Activated CD4-positive, CD25-positive, alpha-beta regulatory T cell (primary cell): ENCODE results near the gene TRA2B.
A peak's percentile ranks its signal among the peaks of the same experiment; 100 is the strongest.

Source experiments
- DNase-seq, 4 experiments: peaks; one replicate each; lab custom pipeline; 2025; lab: John Stamatoyannopoulos, UW

The TRA2B gene

DNA sequence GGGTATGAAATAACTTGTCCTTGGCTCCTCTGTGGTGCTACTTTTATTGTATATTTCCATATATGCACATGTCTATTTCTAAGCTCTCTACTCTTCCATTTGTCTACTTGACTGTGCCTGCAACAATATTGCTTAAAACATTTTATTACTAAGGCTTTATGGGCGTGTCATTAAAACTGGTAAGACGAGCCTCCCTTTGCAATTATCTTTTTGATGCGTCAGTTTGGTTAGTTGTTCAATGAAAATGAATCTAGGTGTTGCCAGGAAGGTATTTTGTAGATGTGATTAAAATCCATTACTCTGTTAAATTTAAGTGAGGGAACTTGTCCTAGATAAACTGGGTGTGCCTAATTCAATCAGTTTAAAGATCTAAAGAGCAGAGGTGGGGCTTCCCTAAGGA, 12.9 kb upstream of the TRA2B start:
- DNase-seq = no peak

DNA sequence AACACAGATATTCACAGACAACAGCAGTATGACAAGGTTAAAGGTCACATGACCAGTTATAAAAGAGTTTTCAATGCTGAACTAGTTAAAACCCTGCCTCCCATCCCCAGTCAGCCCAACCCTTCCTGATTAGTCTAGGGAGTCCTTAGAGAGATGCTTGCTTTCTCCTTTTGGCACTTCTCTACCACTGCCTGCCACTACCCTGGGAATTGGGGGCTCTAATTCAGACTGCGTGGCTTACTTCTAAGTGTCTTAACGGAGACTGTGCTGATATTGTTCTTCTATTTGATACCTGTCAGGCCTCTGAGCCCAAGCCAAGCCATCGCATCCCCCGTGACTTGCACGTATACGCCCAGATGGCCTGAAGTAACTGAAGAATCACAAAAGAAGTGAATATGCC, 11.7 kb upstream of the TRA2B start:
- DNase-seq = no peak

DNA sequence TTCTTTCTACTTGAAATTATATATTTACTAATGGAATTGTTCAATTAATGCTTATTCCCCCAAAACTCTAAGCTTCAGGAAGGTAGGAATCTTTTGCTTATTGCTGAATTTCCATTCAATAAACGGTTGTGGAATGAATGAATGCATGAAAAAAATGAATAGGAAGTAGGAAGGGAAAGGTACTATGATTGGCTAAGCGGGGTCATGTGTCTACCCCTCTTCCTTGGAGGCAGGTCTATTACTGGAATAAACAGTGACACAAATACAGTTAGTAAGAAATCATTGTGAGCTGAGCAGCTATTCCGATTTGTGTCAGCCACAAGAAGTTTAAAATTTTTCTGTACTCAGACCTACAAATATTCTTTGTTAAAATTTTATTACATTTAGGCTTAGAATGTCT, 10.5 kb upstream of the TRA2B start:
- no peak for DNase-seq

DNA sequence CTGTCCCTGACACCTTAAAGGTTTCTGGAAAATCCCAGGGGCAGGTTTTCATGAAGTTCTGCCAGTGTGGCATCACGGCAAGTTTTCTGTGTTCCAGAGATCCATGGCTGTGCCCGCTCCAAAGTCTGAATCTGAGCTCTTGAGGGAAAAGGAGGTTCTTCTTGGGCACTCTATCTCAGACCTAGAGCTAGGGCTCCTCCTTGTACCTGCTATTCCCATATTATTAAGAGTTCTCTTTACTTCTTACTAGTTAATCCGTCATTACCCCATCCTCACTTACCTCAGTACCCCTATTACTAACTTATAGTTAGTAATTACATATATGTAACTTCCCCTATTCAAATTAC, 5.9 kb upstream of the TRA2B start:
- no peak for DNase-seq

DNA sequence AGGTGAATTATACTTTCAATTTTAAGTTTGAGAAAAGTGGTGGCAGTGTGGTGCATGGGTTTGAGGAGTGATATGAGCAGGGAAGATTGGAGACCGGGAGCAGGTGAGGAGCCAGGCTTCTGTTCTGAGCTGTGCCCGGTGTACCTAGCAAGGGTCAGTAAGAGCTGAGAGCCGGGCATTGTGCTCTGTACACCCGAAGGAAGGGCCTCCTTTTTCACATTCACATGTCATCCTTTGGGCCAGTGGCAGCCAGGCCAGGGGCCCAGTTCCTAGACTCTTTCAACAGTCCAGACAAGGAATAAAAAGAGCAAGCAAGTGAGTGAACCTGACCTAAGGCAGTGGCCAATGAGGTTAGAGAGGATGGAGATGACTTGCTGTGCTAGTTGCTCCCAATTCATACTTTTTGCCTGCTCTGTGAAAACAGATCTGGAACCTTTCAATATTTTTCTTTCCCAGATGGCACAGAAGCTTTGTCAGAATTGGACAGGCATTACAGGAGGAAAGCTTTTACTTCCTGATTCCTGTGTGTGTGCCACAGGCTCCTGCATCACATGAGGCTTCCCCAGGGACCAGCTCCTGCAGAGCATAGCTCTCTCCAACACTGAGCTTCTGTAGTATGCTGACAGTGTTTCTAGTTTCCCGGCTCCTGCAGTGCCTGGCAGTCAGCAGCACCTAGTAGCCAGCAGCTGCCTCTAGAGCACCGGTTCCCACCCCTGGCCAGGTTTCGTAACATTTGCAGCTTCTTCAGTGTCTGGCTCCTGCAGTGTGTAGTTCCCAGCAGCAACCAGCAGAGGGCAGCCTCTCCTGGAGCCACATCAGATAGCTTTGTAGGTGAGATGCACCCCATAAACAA, 5.3 kb upstream of the TRA2B start:
- DNase-seq = peak; percentile 56 to 74 (median 62)

DNA sequence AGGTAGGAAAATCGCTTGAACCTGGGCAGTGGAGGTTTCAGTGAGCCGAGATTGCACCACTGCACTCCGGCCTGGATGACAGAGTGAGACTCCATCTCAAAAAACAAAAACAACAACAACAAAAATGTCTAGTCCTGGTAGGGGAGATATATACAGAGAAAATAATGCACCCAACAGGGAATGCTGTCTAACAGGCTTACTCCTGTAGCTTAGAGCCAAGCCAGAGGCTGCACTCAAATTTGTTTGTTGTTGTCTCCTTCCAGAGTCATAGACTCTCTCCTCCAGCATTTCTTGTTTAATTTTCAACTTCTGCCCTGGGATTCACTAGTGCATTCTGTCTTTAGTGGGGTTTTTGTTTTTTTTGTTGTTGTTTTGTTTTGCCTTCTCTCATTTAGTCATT, 4.6 kb upstream of the TRA2B start:
- DNase-seq = no peak

DNA sequence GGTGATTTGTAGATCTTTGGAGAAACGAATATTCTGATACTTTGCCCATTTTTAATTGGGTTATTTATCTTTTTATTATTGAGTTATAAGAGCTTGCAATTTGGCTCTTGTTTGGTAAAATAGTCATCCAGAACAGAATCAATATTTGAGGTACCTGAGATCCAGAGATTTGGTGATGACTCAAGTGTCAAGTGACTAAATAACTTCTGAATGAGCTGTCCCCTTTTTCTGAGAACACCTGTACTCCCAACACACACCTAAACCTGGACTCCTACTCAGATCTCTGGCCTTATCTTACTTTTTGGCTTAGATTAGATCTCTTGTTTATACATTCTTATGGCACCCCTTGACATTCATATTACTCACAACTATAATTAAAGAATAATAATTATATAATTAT, 3.1 kb upstream of the TRA2B start:
- no peak for DNase-seq

DNA sequence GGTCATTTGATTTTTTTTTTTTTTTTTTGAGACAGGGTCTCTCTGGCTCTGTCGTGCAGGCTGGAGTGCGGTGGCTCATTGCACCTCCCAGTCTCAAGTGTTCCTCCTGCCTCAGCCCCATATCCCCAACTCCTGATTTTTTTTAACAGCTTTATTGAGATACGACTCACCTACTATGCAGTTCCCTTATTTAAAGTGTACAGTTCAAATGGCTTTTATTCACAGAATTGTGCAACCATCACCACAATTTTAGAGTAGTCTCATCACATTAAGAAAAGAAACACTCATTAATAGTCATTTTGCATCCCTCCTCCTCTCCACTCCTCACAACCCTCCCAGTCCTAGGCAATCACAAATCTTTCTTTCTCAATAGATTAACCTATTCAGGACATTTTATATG, 1.9 kb upstream of the TRA2B start:
- no peak for DNase-seq

DNA sequence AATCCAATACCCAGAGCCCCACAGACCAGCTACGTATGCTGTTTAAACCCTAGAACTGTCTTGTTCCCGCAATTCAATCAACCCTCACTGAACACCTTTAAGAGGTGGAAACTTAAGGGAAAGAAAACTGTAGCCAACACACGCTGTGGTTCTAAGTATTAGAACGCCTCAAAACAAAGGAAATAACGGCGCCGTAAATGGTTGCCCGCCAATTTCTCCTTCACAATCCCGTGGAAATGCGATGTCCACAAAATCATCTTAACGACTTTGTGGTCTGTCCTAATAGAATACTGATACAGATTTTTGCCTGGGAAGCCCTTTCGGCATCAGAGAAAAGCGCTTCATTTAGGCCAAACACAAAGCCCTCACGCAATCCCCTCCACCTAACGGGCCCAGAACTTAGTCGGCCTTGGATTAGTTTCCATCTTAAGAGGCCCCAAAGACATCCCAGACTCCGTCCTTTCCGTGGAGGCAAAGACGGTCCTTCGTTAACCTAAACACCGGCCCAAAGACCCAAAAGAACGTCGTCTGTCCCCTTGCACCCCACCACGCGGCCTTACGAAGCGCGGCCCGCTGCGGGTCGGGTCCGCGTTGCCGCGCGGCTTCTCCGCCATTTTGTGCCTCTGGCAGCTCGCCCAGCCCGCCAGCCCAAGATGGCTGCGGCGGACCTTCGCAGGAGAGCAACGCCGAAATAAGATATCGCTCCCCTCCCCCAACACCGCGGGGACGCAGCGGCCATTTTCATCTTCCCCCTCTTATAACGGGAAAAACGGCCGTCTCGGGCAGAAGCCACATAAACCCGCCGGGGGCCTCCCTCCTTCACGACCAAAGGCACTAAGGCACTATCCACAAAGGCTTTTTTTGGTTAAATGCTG, 763 bp downstream of the TRA2B start:
- DNase-seq = peak; percentile 67 to 78 (median 74)

DNA sequence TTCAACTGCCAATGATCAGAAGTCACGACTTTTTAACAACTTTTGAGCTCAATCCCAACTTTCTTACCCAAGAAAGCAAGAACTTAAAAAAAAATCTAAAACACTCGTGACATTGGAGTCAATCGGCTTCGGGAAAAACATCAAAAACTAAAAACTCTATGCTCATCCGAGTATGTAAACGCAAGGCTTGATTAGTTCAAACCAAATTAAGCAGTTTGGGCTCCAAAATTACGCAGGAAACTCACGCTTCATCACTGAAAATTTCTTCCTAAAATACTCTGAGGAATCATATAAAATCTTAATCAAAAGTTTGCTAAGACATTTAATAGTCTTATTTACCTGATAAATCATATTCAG, 1.6 kb downstream of the TRA2B start:
- DNase-seq = no peak

DNA sequence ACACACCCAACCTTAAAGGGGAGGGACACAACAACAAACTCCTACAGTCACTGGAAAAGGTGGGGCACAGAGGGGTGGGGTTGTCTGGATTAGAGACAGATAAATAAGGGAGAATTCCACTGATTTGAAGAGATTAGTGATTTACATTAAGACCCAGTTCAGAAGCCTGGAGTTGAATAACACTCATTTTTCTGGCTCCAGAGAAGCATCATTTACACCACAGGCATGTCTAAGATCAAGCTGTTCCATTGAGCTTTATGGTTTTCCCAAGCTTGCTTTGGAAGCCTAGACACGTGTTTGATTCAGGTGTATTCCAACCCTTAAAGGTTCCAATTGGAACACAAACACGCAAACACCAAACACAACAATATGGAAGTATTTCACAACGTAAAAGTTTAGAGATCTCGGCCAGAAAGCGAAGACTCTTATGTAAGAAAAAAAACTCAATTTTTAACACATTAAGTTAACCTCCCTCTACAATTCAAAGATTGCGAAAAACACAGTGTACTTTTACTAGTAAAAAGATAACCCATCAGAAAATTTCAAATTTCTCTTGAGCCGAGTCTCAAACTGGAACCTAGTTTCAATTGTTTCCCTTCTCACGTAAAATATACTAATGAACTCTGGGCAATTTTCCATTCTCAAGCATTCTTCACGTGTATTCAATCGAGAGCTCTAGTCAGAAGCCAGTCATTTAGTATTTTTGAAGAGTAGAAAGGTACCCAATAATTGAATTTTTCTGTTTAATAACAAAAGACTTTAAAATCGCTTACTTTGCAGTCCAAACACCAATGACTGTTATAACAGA, 2.1 kb downstream of the TRA2B start:
- DNase-seq = no peak

DNA sequence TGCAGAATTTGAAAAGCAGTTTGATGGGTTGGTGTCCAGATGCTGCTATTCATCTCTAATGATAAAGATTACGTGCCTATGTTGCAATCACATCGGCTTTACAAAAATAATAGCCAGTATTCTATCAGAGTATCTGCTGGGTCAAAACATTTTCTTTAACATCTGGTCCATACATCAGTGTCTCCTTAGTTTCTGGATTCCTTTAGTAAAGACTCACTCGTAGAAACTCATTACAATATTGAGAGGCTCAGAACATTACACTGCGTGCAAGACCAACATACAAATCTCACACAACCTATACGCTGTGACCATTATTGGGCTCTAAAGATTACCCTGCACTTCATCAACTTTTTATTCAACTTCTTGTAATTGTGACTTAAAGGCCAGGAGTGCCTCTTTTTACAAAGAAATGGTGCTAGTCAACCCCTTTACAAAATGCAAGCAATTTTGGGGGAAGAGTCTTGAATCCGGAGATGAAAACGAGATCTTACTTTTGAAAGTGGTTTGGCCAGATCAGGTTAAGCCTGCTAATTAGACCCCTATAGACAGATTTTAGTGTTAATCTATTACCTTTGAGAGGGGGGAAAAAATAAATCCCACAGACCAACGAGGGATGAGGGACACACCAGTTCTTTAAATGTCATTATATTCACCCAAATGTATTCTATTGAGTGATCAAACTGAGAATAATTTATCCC, 2.9 kb downstream of the TRA2B start:
- no peak for DNase-seq

DNA sequence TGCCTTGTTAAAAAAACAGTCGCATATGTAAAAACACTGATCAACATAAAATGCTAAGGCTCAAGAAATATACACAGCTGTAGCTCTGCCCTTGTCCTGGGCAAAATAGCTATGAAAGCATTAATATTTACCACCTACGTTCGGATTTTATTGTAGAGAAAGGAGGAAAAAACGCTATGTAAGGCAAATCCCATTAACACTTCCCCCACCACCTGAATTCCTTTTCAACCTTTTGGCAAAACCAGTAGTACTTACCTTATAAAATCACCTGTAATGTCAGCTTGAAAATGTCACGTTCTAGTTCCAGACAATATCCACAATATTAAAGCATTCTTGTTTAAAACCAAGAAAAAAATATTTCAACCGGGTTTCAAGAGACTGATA, 3.6 kb downstream of the TRA2B start:
- no peak for DNase-seq

DNA sequence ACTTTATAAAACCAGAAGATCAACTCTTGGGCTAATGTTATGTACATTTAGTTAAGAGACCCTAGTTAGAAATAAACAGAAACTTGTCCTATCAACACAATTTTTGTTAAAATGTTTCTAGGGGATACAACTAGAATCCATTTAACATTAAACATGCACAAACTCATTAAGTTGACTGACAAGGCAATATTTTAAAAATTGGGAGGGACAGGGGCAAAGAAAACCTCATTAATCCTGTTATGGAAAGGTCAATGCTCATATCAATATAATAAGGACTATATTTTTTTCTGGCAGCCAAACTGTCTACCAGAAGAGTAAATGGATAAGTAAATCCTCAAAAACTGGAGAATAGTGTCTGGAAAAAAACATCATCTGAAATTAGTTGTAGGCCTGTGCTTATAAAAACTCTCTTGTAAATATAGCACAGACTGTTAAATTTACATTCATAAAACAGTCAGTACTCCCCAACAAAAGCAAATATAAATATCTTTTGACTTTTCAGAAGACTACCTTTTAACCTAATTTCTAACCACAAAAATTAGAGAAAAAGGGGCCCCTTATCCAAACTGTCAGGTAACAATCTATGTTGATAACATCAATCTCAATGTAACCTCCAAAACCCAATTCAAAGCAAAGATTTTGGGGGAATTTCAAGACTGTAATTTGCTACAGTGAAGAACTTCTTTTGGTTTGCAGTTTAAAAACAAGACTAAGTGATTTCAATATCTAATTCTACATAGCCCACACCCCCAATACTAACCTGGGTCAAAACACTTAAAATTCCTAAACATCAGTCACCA, 4.2 kb downstream of the TRA2B start:
- DNase-seq = no peak

DNA sequence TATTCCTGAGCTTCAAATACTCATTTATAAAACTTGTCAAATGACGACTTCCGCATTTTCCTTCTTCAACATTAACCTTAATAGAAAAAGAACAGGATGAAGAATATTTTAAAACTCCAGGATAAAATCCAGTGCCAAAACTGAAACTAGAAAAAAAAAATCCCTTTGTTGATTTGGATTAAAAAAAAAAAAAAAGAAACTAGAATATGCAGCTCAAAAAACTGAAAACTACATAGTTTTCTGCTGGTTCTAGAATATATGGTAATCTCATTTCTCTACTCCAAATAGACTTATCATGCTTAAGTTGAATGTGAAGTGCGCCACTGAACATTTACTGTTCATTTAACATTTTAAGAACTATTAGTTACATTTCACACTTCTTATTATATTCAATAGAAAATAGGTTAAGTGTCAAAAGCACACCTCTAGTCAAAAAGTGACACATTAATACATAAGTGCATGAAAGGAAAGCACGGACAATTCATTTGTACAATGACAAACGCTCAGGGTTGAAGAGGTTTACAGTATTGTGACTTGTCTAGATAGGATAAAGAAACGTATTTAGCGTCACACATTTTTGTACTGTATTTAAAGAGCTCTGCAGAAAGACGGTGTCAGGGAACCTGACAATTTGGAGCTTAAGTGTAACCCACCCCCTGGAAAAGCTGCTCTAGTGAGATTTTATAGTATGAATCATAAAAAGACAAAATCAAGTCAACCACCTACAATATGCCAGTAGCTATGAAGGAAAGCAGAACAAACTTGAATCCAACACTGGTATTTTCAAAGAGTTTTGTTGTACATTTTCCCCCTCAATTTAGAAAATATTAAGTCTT, 5.8 kb downstream of the TRA2B start:
- DNase-seq = no peak

DNA sequence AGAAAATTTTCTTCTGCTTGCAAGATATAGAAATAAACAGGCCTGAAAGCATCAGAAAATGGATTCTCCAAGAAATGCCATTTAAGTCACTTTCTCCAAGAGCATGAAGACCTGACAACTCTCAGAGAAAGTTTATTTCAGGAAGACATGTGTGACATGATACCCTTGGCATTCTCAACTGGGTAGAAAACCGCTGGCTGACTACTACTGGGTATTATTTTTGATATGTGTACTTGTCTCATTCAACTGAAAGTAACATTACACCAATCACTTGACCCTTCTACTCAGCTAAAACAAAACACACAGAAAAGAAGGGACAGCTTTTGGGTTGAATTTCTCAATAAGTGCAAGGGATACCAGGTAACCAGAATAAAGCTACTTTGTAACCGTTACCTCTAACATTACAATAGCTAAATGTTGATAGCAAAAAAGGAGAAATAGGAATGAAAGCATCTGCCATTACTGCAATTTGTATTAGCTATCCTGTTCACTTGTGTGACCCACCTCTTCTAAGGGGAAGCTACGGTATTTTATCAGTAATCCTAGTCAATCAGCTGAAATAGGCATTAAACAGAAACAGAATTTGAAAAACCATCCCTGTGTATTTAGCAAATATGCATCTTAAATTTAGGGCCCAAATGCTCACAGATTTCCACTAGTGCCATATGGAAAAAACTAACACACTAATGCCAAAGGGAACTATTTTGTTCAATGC, 7.3 kb downstream of the TRA2B start:
- DNase-seq = no peak

DNA sequence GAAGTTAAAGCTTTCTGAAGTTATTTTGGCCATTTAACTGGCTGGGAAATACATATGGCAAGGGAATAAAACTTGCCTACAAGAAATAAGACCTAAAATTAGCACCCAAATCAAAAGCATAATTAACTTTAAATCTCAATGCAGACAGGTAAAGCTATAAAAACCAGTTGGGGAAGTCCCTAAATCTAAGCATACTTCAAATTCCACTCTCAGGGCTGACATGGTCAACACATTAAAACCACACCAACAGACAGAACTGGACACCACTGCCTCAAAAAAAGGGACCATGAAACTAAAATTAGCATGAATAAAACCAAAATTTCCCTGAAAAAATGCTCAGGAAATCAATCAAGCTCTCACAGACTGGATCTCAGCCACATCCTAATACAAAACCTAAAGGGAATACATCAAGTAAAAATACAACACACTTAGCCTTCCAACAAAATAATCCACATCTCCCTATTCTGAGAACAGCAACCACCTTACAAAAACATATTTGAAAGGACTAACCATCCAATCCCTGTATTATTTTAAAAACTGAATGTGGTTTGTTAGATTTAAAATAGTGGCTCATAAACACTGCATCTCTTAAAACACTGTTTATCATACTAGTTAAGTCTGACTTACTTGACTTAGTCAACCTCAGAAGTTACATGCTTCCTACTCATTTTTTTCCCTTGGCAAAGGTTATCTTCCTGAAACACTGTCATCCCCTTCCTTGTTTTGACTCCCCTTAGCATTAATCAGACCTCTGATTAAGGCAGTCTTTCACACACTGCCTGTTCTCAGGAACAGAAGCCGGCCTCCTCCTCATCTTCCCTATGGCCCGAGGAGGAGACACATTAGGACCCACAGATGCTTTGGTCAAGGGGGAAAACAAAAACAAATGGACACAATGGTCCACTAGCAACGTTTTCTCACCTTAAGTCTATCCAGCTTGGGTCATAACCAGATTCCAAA, 8.3 kb downstream of the TRA2B start:
- no peak for DNase-seq

DNA sequence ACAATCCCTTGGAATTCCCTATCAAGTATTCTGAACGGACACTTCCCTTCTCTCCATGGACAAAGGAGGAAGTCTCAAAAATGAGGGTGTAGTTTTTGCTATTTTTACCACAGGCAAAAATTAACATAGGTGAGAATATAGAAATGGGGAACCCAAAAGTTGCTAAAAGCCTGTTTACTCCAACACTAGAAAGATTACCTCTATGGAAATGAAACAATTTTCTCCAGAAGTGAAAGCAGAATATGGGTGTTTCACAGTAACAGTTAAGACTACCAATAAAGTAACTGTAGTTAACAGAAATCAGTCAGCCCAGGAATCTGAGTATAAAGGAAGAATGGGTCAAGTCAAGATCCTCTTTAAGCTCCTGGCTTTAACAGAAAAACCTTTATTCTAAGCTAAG, 9.3 kb downstream of the TRA2B start:
- DNase-seq = no peak
